Stimulated activated CD8-positive, alpha-beta memory T cell treated with anti-CD3 and anti-CD28 coated beads, Interleukin-4, amount 100 ng/mL, for 48 hours (primary cell): ENCODE results near the gene DCPS.
"Not testable (repeated sequence)": the region's sequence is repeated elsewhere in the genome, so short reads cannot be mapped to it uniquely, and the experiment has no call there.

Source experiments
- DNase-seq: peaks from one replicate; pipeline ENCODE4 v3.0.0-alpha.2; 2020

Gene DCPS

DNA sequence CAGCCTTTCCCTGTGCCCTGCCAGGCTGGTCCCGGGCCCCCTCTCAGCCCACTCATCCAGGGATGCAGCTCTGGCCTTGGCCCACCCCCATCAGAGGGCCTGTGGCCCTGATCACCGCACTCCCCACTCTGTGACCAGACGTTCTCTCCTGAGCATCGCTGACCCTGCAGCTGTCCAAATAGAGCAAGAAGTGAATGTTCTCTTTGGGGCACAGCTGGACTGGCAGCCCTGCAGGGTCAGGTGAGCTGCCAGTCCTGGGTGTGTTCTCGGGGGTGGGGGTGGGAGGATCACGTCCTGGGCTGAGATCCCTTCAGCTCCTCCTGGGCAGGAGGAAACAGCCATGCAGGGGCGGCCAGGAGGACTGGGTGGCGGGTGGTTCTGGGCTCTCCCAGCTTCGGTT, 60.9 kb downstream of the DCPS start:
- not testable (repeated sequence) for DNase-seq

DNA sequence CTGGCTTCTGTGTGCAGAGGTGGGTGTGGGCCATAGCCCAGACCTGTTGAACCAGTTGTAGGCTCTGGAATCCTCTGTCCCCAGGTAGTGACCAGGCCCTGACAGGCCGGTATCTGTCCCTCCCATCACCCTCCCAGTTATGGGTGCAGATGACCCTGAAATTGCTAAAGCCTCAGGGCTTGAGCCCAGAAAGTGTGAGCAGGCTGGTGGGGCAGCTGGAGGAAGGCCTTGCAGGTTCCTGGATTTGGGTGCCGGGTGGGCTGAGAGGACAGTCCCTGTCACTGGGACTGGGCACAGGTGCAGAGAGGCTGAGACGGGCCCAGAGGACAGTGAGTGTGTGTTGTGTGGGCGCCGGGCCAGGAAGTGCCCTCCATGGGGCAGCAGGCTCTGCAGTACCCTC, 61.6 kb downstream of the DCPS start:
- not testable (repeated sequence) for DNase-seq

DNA sequence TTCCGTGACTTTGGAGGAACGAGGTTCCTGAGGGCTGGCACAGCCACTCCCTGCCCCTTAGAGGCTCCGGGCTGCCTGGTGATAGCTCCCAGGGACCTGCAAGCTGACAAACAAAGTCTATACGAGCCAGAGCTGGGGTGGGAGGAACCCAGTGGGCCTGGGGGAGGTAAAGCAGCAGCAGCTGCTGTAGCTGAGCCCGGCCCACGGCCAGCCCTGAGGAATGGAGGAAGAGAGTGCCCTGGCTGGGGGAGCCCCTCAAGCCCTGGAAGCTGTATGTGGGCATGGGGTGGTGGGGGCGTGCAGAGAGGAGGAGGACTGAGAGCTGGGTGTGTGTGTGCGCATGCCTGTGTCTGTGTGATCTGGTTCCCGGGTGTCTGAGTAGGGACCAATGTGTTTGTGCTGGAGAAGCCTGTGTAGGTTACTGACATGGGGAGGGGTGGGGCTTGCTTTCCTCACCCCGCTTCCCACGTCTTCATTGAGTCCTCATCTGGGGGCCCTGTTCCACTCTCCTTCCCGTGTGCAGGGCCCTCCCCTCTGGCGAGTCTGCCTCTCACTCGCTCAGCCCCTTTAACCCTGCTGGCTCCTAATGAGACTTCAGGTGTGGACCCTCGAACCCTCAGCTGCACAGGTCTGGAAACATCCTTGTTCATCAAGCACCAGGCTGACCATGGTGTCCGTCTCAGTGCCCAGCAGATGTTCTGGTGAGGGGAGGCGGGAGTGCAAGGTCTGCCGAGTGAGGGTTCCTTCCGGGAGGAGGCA, 62.4 kb downstream of the DCPS start:
- no peak for DNase-seq

DNA sequence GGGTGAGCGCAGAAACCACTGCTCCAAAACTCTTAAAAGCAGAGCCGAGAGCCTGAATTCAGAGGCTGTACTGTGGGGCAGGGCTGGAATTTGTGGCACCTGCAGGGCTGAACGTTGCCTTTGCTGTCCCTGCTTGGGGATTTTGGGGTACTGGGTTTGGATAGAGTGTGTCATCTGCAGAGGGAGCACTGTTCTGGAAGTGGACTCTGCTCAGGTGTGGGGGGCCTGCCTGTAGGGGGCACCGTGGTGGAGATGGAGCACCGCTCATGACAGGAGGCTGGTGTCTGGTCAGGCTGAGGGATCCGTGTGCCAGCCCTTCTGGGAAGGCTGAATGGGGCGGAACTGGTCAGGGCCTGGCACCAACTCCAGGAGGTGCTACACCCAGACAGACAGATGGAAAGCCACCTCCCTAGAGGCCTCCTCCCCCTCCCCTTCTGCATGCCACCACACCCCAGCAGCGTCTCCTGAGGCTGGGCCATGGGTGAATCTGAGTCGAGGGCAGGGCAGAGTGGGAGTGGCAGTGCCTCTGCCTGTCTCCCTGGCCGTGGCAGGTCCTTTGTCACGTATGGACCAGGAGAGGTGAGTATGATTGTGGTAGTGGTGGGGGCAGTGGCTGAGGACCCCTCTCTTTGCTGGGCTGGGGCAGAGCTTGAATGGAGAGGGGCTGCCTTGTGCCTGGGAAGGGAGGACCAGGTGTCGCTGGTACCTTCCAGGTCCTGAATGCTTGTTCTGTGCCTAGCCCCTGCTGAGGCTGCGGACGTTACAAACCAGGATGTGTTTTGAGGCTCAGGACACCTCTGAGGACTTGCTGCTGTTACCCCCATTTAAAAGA, 63.2 kb downstream of the DCPS start:
- not testable (repeated sequence) for DNase-seq

DNA sequence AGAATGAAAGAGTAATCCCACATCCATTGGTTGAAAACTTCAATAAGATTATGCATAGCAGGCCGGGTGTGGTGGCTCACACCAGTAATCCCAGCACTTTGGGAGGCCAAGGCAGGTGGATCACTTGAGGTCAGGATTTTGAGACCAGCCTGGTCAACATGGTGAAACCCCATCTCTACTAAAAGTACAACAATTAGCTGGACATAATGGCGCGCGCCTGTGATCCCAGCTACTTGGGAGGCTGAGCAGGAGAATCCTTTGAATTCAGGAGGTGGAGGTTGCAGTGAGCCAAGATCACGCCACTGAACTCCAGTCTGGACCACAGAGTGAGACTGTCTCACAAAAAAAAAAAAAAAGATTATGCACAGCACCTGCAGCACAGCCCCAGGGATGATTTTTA, 63.9 kb downstream of the DCPS start:
- not testable (repeated sequence) for DNase-seq

DNA sequence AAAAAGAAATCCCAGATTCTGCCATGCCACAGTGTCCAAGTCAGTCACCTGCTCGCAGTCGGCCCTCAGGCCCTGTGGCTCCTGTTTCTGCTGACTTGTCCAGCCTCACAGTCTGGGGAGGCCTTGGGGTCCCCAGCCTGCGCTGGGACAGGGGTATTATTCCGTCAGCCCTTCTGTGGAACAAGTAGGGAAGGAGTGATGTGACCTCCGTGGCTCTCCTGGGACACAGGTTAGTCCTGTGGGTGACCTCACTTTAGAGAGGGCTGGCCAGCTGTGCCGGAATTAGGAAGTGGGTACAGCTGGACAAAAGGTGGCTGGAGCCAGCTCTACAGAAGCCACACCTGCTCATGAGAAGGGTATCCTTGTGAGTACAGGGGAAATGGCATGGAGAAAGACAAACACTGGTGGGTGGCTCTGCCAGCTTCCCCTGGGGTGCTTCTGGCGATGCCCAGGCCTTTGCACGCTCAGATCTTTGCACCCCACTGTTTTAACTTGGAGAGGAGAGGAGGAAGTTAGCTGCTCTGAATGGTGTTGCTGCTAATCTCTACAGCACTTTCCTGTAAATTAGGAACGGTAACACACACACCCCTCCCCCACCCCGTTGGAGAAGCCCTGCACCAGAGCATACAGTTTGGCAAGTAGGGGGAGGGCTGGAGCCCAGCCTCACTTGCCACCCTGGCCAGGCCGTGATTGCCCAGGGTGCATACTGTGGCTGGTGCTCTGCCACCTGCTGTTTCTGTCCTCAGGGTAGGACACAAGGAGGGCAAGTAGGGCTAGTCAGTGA, 64.7 kb downstream of the DCPS start:
- not testable (repeated sequence) for DNase-seq

DNA sequence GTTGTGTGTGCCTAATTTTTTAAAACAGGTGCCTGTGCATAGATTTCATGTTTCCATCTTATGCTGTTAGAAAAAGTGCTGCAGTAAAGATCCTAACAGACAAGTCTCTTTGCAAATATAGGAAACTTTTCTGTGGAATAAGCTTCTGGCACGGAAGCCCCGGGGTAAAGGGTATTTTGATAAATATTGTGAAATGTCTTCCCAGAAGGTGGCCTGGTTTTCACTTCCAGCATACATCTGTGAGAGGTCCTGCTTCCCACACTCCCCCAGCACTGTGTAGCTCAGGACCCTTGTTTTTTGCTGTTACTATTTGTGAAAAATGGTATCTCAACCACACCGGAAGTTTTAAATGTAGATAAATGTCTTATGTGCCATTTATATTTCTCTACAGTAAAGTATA, 66.2 kb downstream of the DCPS start:
- no peak for DNase-seq

DNA sequence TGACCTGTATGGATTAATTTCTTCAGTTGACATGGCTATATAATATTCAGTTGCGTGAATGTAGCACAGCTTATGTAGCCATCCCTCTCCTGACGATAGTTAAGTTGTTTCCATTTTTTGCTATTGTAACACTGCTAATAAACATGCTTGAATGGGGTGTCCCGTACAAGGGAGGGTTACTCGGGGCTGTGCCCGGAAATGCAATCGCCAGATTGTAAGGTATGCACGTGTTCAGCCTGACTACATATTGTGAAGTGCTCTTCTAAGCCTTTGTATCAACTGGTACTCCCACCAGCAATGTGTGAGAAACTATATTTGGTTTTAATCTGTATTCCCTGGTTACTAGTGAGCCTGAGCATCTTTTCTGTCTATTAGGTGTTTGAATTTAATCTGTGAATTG, 67.7 kb downstream of the DCPS start:
- no peak for DNase-seq

DNA sequence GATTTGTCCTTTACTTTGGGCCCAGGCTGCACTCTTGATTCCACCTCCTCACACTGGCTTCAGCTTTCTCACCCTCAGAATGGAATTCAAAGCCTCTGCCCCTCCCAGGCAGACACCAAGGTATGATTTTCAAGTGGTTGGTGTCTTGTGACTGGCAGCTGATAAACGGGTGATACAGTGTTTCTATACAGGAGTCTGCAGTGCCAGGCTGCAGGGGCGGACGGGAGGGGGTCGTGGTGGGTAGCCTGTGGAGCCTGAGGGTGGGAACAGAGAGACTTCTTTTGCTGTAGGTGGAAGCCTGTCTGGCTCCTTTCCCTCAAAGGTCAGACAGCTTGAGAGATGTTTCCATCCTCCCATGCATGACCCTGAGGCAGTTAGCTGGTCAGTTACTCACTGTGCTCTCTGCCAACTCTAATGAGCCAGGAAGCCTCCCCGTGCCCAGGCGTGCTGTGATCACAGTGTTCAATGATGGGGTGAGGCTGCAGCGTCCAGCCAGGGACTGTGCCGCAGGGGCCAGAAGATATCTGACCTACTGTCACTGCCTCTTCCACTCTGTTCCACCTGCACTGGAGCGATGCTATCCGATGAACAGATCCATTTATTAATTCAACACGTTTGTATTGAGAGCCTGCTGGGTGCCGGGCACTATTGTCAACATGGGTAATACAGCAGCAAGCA, 69.7 kb downstream of the DCPS start:
- not testable (repeated sequence) for DNase-seq

DNA sequence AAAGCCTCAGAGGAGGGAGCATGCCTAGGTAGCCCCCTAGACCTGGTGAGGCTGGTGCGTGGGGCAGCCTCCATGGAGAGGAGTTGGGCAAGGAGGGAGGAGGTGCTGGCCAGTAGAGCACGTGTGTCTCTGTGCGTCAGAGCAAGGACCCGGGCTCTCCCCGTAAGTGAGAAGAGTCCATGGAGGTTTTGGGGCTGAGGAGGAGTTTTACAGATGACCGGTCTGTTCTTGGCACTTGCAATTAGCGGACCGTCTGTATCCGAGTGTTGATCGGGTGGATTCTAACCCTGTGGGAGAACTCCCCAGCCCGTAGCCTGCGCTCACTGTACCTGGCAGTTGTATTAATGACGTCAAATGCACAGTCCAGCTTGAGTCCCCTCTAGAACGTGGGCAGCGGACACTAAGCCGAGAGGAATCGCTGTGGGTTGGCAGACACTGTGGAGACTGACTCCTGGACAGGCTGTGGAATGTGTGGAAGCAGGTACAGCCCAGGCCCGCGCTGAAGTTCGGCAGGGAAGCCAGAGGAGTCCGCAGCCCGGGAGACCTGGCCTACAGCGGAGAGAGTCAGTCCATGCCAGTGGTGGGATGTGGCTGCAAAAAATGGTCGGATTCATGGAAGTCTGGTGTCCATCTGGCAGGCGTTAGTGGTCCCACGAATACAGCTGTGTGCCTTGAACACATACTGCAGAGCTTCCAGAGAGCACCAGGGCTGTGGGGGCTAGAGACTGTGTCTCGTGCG, 70.9 kb downstream of the DCPS start:
- DNase-seq: not testable (repeated sequence)

DNA sequence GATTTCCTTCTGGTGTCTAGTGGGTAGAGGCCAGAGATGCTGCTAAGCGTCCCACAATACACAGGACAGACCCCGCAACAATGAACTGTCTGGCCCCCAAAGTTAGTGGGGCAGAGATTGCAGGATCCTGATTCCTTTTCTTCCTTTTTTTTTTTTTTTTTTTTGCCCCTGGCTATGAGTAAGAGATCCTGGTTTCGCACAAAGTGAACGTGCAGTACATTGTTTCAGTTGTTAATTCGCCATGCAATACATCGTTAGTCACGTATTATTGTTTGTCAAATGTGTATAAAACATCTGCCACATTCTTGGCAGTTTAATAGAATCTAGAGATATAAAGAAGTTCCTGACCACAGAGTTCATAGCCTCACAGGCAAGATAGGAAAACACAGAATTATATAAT, 71.9 kb downstream of the DCPS start:
- no peak for DNase-seq

DNA sequence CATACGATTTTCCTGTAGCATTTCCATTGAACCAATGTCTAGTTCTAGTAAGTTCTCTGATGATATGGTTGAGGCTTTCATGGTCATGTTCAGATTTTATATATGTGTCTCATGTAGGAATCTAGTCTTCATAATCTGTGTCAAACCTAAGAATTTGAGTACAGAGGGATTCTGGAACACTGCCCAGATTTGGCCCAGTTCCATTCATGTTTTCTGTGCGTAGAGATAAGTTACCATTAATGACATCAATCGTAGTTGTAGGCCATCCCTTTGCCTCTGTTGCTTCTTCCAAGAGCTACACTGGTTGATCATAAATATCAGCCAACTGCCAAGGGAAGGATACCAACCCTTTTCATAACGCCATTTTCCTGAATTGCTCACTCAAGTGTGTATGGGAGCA, 74.9 kb downstream of the DCPS start:
- DNase-seq: no peak

DNA sequence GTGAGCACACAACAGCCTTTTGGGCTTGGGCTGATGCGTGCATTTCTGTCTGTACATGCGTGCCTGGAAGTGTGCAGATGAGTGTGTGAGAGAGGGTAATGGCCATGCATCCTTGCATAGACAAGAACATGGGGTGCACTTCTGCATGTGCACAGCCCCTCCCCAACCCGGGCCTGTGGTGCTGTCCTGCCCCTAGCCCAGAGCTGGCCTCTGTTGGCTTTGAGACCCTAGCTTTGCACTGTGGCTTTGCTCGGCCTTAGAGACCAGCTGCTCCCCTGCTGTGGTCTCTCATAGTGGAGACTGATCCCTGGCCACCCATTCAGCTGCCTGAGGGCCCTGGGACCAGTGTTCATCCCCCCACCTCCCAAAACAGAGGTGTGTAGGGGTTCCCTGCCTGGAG, 77.0 kb downstream of the DCPS start:
- DNase-seq: no peak

DNA sequence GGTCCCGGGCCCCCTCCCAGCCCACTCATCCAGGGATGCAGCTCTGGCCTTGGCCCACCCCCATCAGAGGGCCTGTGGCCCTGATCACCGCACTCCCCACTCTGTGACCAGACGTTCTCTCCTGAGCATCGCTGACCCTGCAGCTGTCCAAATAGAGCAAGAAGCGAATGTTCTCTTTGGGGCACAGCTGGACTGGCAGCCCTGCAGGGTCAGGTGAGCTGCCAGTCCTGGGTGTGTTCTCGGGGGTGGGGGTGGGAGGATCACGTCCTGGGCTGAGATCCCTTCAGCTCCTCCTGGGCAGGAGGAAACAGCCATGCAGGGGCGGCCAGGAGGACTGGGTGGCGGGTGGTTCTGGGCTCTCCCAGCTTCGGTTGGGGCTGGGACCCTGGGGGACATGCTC, 78.1 kb downstream of the DCPS start:
- DNase-seq: not testable (repeated sequence)

DNA sequence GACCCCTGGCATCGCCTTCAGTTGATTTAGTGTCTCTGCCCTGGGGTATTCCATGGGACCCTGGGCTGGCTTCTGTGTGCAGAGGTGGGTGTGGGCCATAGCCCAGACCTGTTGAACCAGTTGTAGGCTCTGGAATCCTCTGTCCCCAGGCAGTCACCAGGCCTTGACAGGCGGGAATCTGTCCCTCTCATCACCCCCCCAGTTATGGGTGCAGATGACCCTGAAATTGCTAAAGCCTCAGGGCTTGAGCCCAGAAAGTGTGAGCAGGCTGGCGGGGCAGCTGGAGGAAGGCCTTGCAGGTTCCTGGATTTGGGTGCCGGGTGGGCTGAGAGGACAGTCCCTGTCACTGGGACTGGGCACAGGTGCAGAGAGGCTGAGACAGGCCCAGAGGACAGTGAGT, 78.8 kb downstream of the DCPS start:
- DNase-seq: not testable (repeated sequence)

DNA sequence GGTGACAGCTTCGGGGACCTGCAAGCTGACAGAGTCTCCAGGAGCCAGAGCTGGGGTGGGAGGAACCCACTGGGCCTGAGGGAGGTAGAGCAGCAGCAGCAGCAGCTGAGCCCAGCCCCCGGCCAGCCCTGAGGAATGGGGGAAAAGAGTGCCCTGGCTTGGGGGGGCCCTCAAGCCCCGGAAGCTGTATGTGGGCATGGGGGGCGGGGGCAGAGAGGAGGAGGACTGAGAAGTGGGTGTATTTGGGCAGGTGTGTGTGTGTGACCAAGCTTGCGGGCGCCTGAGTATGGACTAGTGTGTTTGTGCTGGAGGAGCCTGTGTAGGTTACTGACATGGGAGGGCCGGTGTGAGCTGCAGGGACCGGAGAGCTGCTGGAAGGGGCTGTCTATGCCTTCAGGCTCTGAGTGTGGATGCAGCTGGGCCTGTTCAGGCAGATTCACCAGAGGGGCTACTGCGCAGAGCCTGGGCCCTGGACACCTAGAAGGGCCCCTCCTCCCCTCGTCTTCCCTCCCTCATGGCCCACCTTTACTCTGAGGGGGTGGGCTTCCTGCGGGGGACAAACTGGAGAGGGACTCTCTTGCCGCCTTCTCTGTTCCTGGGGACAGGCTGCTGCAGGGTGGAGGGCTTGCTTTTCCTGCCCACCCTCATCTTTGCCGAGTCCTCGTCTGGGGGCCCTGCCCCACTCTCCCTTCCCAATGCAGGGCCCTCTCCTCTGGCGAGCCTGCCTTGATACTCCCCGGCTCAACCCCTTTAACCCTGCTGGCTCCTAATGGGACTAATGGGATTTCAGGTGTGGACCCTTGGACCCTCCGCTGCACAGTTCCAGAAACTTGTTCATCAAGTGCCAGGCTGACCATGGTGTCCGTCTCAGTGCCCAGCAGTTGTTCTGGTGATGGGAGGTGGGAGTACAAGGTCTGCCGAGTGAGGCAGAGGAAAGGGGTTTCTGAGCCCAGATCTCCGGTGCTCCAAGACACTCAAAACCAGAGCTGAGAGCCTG, 79.8 kb downstream of the DCPS start:
- DNase-seq: no peak

DNA sequence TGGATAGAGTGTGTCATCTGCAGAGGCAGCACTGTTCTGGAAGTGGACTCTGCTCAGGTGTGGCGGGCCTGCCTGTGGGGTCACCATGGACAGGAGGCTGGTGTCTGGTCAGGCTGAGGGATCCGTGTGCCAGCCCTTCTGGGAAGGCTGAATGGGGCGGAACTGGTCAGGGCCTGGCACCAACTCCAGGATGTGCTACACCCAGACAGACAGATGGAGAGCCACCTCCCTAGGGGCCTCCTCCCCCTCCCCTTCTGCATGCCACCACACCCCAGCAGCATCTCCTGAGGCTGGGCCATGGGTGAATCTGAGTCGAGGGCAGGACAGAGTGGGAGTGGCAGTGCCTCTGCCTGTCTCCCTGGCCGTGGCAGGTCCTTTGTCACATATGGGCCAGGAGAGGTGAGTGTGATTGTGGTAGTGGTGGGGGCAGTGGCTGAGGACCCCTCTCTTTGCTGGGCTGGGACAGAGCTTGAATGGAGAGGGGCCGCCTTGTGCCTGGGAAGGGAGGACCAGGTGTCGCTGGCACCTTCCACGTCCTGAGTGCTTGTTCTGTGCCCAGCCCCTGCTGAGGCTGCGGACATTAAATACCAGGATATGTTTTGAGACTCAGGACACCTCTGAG, 80.7 kb downstream of the DCPS start:
- DNase-seq: no peak

DNA sequence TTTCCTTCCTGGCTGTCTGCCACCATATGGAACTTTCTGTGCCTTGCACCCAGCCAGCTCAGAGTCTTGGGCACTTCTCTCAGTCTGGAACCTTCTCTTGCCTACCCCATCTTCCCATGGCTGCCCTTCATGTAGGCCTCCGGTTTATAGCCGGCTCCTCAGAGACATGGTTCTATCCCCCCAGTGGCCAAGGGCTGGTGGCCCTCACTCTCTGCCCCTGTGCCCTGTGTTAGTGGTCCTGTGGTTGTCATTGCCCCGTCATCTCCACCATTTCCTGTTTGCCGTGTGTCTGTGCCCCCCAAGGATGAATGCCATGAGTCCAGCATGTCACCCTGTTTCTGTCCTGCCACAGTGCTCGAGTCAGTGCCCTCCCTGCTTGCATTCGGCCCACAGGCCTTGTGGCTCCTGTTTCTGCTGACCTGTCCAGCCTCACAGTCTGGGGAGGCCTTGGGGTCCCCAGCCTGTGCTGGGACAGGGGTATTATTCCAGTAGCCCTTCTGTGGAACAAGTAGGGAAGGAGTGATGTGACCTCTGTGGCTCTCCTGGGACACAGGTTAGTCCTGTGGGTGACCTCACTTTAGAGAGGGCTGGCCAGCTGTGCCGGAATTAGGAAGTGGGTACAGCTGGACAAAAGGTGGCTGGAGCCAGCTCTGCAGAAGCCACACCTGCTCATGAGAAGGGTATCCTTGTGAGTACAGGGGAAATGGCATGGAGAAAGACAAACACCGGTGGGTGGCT, 82.3 kb downstream of the DCPS start:
- DNase-seq: no peak

DNA sequence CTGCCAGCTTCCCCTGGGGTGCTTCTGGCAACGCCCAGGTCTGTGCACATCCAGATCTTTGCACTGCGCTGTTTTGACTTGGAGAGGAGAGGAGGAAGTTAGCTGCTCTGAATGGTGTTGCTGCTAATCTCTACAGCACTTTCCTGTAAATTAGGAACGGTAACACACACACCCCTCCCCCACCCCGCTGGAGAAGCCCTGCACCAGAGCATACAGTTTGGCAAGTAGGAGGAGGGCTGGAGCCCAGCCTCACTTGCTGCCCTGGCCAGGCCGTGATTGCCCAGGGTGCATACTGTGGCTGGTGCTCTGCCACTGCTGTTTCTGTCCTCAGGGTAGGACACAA, 82.8 kb downstream of the DCPS start:
- DNase-seq: not testable (repeated sequence)

DNA sequence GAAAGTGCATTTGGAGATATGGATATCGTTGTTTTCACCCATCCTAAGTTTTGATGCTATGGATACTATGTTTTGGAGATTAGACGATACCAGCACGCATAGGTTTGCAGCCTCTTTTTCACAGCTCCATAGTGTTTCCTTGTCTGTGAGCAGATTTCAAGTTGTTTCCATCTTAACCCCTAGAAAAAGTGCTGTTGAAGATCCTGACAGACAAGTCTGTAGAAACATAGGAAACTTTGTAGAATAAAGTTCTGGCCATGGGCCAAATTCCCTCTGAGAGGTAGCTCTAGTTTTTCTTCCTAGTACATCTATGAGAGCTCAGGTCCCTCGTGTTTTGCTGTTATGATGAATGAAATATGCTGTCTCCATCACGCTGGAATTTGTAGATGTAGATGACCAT, 84.0 kb downstream of the DCPS start:
- DNase-seq: no peak
